ENCODE results near the gene HAGHL.

- TF ChIP-seq GATA3 (IDR thresholded peaks at IDR 0.05; ENCODE audit: low read depth, low read length) (no peak), GATA2 (IDR thresholded peaks at IDR 0.05; ENCODE audit: low read depth, low read length) (no peak)
Measured at GRCh38 chr16:725041-725376, 1.9 kb upstream of the HAGHL start.
